22Rv1 (cell line): ENCODE data around the gene SERTM1.

Experiments used
- H3K27ac ChIP-seq: fragments of 450-650 bp; 2 replicates; pipeline ENCODE4 v1.5.1; 2017
- ZFX ChIP-seq: fragments of 450-650 bp; IDR thresholded peaks from 2 replicates; pipeline ENCODE4 v1.6.1; 2017; ENCODE audit warnings: antibody characterized with exemption, borderline replicate concordance
- TF ChIP-seq, protein P1 (sequence below): fragments of 450-650 bp; IDR thresholded peaks from 2 replicates; pipeline ENCODE4 v1.5.1; 2017; ENCODE audit warnings: mild to moderate bottlenecking

SERTM1 gene

DNA sequence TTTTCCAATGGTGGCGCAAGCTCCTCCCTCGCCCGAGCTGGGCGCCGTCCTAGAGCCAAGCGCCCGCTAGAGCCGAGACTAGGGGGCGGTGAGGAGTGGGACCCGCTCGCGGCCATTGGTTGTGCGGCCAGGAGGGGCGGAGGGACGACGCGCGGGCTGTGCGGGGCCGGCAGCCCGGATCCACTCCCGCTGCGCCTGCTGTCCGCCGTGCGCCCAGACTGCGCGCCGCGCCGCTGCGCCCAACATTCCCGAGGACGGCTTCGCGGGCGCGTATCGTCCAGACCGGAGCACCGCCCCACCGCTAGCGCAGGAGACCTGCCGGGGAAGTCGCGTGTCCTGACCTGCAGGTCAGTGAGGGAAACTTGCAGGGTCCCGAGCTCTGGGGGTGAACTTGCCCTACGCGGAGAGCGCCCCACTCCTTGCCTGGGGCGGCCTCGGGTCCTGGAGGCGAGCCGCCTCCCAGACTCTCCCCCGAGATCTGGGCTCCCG, at the start of gene SERTM1:
Gene SERTM1 (plus strand): TSS at position 183 of the 489 bp plus-strand sequence. CDS start 21,059 bp downstream, outside the sequence.
- TF ChIP-seq, protein P1, sequence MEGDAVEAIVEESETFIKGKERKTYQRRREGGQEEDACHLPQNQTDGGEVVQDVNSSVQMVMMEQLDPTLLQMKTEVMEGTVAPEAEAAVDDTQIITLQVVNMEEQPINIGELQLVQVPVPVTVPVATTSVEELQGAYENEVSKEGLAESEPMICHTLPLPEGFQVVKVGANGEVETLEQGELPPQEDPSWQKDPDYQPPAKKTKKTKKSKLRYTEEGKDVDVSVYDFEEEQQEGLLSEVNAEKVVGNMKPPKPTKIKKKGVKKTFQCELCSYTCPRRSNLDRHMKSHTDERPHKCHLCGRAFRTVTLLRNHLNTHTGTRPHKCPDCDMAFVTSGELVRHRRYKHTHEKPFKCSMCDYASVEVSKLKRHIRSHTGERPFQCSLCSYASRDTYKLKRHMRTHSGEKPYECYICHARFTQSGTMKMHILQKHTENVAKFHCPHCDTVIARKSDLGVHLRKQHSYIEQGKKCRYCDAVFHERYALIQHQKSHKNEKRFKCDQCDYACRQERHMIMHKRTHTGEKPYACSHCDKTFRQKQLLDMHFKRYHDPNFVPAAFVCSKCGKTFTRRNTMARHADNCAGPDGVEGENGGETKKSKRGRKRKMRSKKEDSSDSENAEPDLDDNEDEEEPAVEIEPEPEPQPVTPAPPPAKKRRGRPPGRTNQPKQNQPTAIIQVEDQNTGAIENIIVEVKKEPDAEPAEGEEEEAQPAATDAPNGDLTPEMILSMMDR, result no peak
- TF ChIP-seq ZFX, result no peak

GRCh38 chr13:36628377-36629056, 45.3 kb upstream of the SERTM1 start:
- H3K27ac ChIP-seq, result no peak overlapping the region
- TF ChIP-seq ZFX, result no peak
- TF ChIP-seq, protein P1, result no peak

More for the DNA sequence above, at the start of gene SERTM1:
- H3K27ac ChIP-seq, result no peak within 1 kb of the TSS

GRCh38 chr13:36629057-36629385, 44.8 kb upstream of the SERTM1 start:
- no peak overlapping the region for H3K27ac ChIP-seq
- TF ChIP-seq ZFX, result no peak
- TF ChIP-seq, protein P1, result no peak

DNA sequence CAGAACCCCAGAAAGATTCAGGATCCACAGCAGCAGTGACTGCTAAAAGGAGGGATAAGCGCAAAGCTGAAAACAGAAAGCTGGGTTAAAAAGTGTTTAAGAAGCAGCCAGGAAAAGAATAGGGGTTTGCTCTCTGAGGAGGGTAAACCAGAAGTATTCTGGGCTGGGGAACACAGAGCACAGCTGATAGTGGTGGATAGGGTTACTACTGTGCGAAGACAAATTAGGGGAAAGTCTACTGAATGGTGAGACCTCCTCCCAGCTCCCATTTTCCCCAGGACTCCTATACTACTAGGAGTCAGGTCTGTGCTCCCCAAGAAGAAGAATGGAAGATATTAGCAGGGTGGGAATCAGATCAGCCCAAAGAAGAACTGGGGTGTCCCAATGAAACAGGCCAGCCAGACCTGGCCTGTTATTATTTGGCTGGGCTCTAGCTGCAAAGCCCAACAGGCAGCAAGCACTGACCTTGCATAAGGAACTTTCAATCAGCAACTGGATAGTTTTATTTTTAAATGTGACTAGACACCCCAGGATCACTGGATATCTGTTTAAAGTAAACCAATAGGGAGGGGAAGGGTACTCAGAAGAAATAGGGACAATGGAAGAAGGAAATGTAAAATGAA, 43.5 kb upstream of the SERTM1 start:
- no peak for TF ChIP-seq ZFX
- TF ChIP-seq, protein P1, result no peak
- H3K27ac ChIP-seq, result no peak overlapping the region

- TF ChIP-seq, protein P1, result no peak
- TF ChIP-seq ZFX, result no peak
- H3K27ac ChIP-seq, result no peak overlapping the region
These were observed 34.2 kb upstream of the SERTM1 start for GRCh38 chr13:36639610-36640009.

- no peak overlapping the region for H3K27ac ChIP-seq
- TF ChIP-seq, protein P1, result no peak
- TF ChIP-seq ZFX, result no peak
These were observed 23.2 kb upstream of the SERTM1 start for GRCh38 chr13:36650611-36651010.

DNA sequence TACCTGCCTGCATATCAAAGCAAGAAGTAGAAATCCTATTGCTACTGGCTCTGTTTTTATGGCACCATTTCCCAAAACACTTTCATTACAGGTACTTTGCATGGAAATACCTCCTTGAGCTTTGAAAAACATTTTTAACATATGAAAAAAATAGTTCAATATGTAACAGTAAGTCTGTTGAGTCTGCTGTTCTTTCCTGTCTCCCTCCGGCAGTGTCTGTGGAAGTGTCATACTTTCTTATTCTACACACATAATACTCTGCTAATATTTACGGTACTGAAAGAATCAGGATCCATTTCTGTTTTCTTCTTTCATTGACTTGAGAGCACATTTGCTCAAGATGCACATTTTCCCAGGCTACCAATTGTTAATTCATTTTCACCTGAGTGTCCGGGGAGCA, 8.2 kb upstream of the SERTM1 start:
- no peak overlapping the region for H3K27ac ChIP-seq
- no peak for TF ChIP-seq ZFX
- TF ChIP-seq, protein P1, result no peak
